GM12872 (cell line): ENCODE data around the gene AUTS2.

Experiments
- CTCF ChIP-seq: IDR thresholded peaks from 3 replicates; pipeline ENCODE4 v1.5.1; 2011; ENCODE audit warnings: low read depth, mild to moderate bottlenecking, low read length, moderate library complexity; ENCODE audit not compliant: insufficient read depth

AUTS2 gene

GRCh38 chr7:69823151-69823744 lies 225.0 kb downstream of the AUTS2 start:
- TF ChIP-seq CTCF = no peak

- TF ChIP-seq CTCF = no peak
Observed at GRCh38 chr7:69825113-69825972, 227.1 kb downstream of the AUTS2 start.

- no peak for TF ChIP-seq CTCF
Observed at GRCh38 chr7:69826283-69826682, 228.0 kb downstream of the AUTS2 start.

GRCh38 chr7:69827140-69827539 lies 228.9 kb downstream of the AUTS2 start:
- TF ChIP-seq CTCF = no peak

- no peak for TF ChIP-seq CTCF
Observed at GRCh38 chr7:69827558-69827957, 229.3 kb downstream of the AUTS2 start.

- TF ChIP-seq CTCF = no peak
Observed at GRCh38 chr7:69832356-69832755, 234.1 kb downstream of the AUTS2 start.

GRCh38 chr7:69833964-69834363 lies 235.7 kb downstream of the AUTS2 start:
- no peak for TF ChIP-seq CTCF
